ENCODE data around the gene DOCK1. TPM values are rescaled to one million over a fixed set of nuclear protein-coding genes. Genes with fewer than 3 reads are reported as not detected.

The DOCK1 gene
- total RNA-seq, 1 donor from 2014 or later: 78.8 TPM

DNA sequence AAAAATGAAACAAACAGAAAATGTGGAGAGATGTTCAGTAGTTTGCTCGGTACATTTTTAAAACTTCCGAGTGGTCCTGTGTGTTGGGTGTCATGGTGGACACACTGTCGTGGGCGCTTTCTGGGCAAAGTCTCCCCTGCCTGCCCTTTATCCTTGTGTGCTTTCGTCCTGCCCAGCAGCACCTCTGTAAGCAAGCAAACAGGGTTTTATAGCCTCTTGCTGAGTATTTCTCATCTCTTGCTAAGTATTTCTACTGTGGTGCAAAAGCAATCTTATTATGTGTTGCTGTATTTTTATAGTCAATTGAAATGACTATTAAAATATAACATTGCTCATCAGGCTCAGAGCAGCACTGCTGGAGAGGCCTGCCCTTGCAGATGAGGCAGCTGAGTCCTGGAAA lies 48.7 kb downstream of the DOCK1 start:
- DNase-seq: no peak

- no peak for DNase-seq
Measured at GRCh38 chr10:126955396-126955795, 50.2 kb downstream of the DOCK1 start.

- DNase-seq: no peak
Measured at GRCh38 chr10:126955934-126956711, 50.9 kb downstream of the DOCK1 start.

DNA sequence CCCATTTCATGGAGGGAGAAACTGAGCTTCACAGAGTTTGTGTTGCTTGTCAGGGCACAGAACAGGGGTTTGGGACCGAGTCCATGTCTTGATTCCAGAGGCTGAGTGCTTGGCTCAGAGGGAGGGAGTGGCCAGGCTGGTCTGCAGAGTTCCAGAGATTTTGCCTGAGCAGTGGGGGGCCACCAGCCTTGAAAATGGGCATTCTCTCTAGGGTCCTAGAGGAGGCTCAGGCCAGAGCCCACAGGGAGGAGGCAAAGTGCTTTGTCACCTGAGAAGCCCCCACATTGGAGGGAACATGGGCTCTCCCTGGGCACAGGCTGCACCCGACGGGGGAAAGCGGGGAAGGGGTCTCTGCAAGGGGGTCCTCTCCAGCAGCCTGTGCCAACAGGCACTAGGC lies 51.5 kb downstream of the DOCK1 start:
- no peak for DNase-seq

DNA sequence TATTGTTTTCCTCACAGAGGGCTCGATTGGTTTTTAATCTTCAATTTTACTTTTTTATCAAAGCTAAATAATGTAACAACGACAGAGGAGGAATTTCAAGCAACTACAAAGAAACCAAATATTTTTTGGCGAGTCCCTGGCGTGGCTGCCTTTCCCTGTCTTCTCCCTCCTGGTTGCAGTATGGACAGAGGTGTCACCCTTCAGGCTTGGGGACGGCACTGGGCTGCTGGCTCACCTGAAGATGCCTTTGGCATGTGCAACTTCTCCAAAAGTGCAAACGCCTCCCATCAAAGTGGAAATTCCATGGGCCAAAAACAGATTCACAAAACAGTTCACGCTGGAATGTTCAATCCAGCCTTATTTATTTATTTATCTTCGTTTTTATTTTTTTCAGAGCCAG lies 51.9 kb downstream of the DOCK1 start:
- no peak for DNase-seq

- no peak for DNase-seq
Measured at GRCh38 chr10:126959431-126959830, 54.2 kb downstream of the DOCK1 start.

GRCh38 chr10:126959906-126960685 lies 54.9 kb downstream of the DOCK1 start:
- DNase-seq: no peak

DNA sequence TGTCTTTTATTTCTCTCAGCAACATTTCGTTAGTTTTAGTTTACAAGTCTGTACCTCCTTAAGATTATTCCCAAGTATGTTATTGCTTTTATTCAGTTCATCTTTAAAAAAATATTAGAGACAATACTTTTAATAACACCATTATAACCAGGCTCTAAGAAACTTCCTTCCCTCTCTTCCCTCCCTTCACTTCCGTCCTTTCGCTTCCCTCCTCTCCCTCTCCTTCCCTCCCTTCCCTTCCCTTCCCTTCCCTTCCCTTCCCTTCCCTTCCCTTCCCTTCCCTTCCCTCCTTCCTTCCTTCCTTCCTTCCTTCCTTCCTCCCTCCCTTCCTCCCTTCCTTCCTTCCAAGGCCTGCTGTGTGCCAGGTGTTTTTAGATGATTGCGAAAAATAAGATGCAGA lies 58.1 kb downstream of the DOCK1 start:
- no peak for DNase-seq

DNA sequence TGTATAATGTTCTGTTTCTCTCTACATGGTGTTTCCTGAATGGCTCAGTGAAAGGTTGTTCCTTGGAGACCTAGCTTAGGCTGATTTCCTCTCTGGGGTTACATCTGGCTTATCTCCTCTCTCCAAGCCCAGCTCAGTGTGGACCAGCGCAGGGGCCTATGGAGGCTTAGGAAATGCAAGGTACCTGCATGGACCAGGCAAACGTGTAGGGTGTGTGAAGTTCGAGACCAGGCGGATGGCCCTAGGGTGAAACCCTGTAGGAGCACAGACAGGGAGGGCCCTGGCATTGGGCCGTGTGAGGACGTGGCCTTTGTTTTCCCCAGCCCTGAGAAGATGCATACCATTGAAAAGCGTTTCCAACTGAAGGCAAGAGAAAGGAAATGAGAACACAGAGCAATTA lies 59.0 kb downstream of the DOCK1 start:
- no peak for DNase-seq

GRCh38 chr10:126966938-126967337 lies 61.7 kb downstream of the DOCK1 start:
- no peak for DNase-seq

GRCh38 chr10:126969310-126969709 lies 64.1 kb downstream of the DOCK1 start:
- no peak for DNase-seq

GRCh38 chr10:126972635-126973414 lies 67.6 kb downstream of the DOCK1 start:
- peak; percentile 16 for DNase-seq

DNA sequence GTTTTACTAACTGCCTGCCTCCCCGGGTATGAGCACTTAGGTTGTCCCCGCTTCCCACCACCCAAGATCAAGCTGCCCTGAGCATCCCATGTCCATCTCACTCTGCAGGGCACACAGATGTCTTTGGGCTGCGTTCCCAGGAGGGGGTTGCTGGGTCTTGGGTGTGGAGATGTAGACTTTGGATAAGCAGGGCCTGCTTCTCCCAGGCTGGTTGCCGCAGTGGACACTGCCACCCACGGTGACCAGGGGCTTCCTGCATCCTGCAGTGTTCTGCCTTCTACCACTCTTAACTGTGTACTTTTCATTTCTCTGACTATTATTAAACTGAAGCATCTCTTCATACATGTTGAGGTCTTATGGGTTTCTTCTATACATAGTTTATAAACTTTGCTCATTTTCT lies 70.0 kb downstream of the DOCK1 start:
- DNase-seq: no peak

- DNase-seq: no peak
Measured at GRCh38 chr10:126977216-126977615, 72.0 kb downstream of the DOCK1 start.

- no peak for DNase-seq
Measured at GRCh38 chr10:126979311-126979710, 74.1 kb downstream of the DOCK1 start.

- no peak for DNase-seq
Measured at GRCh38 chr10:126993208-126993607, 88.0 kb downstream of the DOCK1 start.

DNA sequence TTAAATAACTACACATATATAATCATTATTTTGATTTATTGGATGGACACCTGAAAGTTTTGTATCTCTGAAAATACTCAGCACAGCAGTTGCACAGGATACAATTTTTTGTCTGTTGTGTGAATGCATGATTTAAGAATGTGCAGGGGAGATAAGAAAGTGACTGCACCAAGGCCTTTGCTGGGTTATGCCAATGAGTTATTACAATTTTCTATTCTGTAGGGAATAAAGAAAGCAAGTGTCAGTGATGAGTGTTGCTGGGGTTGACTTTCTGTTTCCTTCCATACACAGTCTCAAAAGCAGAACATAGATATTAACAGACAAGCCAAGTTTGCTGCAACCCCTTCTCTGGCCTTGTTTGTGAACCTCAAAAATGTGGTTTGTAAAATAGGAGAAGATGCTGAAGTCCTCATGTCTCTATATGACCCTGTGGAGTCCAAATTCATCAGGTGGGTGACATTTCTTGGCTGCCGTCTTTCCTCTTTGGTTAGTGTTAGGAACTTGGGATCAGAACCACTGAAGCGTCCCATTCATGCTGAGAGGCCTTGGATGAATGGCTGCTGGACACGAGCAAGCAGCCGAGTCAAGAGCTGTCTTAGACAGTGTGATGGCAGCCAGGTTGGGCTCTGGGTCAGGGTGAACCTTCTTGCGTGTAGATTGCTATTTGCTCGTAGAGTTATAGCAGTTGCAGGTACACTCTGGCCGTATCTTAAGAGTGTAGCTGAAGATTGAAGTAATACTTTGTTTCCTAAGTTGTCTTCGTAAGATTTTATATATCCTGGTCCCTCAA lies 92.8 kb downstream of the DOCK1 start:
- DNase-seq: no peak

DNA sequence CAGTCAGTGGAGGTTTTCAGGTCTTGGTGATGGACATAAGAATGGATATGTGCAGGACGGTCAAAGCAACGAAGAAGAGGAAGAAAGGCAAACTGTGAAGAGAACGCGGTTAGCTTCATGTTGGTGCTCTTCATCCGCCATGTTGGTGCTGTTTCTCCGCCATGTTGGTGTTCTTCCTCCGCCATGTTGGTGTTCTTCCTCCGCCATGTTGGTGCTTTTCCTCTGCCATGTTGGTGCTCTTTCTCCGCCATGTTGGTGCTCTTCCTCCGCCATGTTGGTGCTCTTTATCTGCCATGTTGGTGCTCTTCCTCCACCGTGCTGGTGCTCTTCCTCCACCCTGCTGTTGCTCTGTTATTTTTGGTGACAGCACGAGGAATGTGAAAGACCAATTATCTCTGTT lies 95.4 kb downstream of the DOCK1 start:
- DNase-seq: no peak

DNA sequence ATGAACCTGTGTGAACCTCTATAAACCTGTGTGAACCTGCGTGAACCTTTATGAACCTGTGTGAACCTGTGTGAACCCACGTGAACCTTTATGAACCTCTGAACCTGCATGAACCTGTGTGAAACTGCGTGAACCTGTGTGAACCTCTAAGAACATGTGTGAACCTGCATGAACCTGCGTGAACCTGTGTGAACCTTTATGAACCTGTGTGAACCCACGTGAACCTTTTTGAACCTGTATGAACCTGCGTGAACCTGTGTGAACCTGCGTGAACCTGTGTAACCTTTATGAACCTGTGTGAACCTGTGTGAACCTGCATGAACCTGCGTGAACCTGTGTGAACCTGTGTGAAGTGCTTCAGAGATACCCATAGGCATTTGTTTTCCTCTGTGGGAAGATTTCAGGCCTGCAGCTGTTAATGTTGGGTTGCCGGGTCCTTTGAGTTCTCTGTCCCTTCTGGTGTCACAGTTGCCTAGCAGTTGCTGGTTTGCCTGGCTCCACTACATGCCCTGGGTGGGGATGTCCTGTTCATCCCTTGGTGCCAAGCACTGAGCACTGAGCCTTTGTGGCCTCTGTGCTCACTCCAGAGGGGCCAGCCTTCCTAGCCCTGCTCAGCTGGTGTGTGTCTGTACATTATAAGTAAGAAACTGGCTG lies 97.9 kb downstream of the DOCK1 start:
- no peak for DNase-seq

GRCh38 chr10:127006453-127006852 lies 101.2 kb downstream of the DOCK1 start:
- DNase-seq: no peak

DNA sequence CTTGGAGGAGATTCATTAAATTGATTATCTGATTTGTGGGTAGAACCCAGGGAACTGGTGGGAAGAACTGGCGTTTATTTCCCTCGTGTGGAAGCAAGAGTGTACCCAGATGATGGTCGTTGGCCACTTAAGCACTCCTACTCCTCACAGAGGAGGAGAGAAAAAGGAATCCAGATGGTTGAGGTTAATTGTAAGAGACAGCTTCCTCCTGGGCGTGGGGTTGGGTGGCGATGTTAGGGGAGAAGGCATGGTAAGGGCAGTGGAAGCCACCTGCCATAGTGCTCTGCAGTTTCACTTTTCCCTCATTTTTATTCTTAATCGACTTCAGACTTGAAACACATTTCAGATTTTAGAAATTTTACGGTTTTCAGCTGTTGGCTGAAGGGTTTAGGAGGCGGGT lies 104.1 kb downstream of the DOCK1 start:
- no peak for DNase-seq

GRCh38 chr10:127011174-127011573 lies 105.9 kb downstream of the DOCK1 start:
- no peak for DNase-seq

Measured in tongue (tissue), 2 donors.